Fibroblast of villous mesenchyme (primary cell): ENCODE data around the gene F13A1. TPM values are rescaled to one million over a fixed set of nuclear protein-coding genes. Genes with fewer than 3 reads are reported as not detected.

ENCODE experiments used
- DNase-seq: peaks from one replicate; pipeline ENCODE4 v3.0.0-alpha.2; 2010; ENCODE audit warnings: low read depth
- H3K4me3 ChIP-seq: 2 replicates; pipeline ENCODE4 v1.5.1; 2011; ENCODE audit warnings: low read depth, mild to moderate bottlenecking, low read length
- CTCF ChIP-seq: IDR thresholded peaks from 2 replicates; pipeline ENCODE4 v1.5.1; 2012; ENCODE audit warnings: low read depth, mild to moderate bottlenecking, low read length; ENCODE audit not compliant: insufficient read depth
- total RNA-seq: library from RNA; depleted of rRNA; stranded (reverse); fragments of >200 nt; gene quantifications from 2 replicates; pipeline ENCODE4 v1.2.3, GENCODE V29; 2012

Gene F13A1
- total RNA-seq, 1 donor: not detected

- no peak for DNase-seq
- H3K4me3 ChIP-seq: no peak overlapping the region
- no peak for TF ChIP-seq CTCF
Measured at GRCh38 chr6:6234963-6235362, 85.5 kb downstream of the F13A1 start.

GRCh38 chr6:6230286-6230685 is 90.2 kb downstream of the F13A1 start:
- no peak for DNase-seq
- TF ChIP-seq CTCF: no peak
- H3K4me3 ChIP-seq: no peak overlapping the region

- no peak for TF ChIP-seq CTCF
- no peak for DNase-seq
- H3K4me3 ChIP-seq: no peak overlapping the region
Measured at GRCh38 chr6:6227896-6228295, 92.6 kb downstream of the F13A1 start.

- TF ChIP-seq CTCF: no peak
- H3K4me3 ChIP-seq: no peak overlapping the region
- DNase-seq: no peak
Measured at GRCh38 chr6:6225885-6226529, 94.5 kb downstream of the F13A1 start.

GRCh38 chr6:6224933-6225486 is 95.5 kb downstream of the F13A1 start:
- no peak for DNase-seq
- no peak overlapping the region for H3K4me3 ChIP-seq
- no peak for TF ChIP-seq CTCF

- H3K4me3 ChIP-seq: no peak overlapping the region
- no peak for DNase-seq
- TF ChIP-seq CTCF: no peak
Measured at GRCh38 chr6:6221787-6222535, 98.5 kb downstream of the F13A1 start.
